Gastroesophageal sphincter (tissue), 4 donors: ENCODE measurements around the gene CTNNA3. TPM values are rescaled to one million over a fixed set of nuclear protein-coding genes. Genes with fewer than 3 reads are reported as not detected.

ENCODE experiments used
- ATAC-seq: fragments of 150-250 bp; one replicate; pipeline ENCODE4 v1.9.1; 2016; ENCODE audit warnings: mild to moderate bottlenecking, moderate library complexity
- H3K27ac ChIP-seq, 4 donors: fragments of 200-600 bp; sonication (generic) in 3 of 4; 1 replicate in 3 of 4; 2 replicates in 1 of 4; pipeline ENCODE4 v1.5.1; 2016 to 2019
- H3K27me3 ChIP-seq: fragments of 200-600 bp; sonication (generic); one replicate; pipeline ENCODE4 v1.5.1; 2019
- H3K36me3 ChIP-seq, 2 donors: fragments of 200-600 bp; sonication (generic); one replicate each; pipeline ENCODE4 v1.5.1; 2019; ENCODE audit warnings: control low read depth in 1 of 2
- H3K4me1 ChIP-seq, 3 donors: fragments of 200-600 bp; sonication (generic); 1 replicate in 2 of 3; 2 replicates in 1 of 3; pipeline ENCODE4 v1.5.1; 2016 to 2019; ENCODE audit warnings: control low read depth in 2 of 3
- H3K4me3 ChIP-seq, 2 donors: fragments of 200-600 bp; sonication (generic); one replicate each; pipeline ENCODE4 v1.5.1; 2019; ENCODE audit warnings: mild to moderate bottlenecking in 1 of 2, moderate library complexity in 1 of 2
- H3K9me3 ChIP-seq, 3 donors: fragments of 200-600 bp; sonication (generic); one replicate each; pipeline ENCODE4 v1.5.1; 2017 to 2019; ENCODE audit warnings: control low read depth in 2 of 3
- EP300 ChIP-seq: sonication (generic); formaldehyde crosslinking; IDR thresholded peaks from one replicate; pipeline ENCODE4 v1.6.1; 2017; ENCODE audit warnings: antibody characterized with exemption, mild to moderate bottlenecking
- POLR2A ChIP-seq, 2 donors: fragments of 450-650 bp; IDR thresholded peaks; one replicate each; pipeline ENCODE4 v1.6.1; 2017; ENCODE audit warnings: antibody characterized with exemption in 2 of 2, mild to moderate bottlenecking in 2 of 2, moderate library complexity in 1 of 2
- POLR2AphosphoS5 ChIP-seq: sonication (generic); formaldehyde crosslinking; IDR thresholded peaks from one replicate; pipeline ENCODE4 v1.6.1; 2017; ENCODE audit warnings: antibody characterized with exemption
- WGBS, 2 donors: methylation state at CpG; one replicate each; pipeline ENCODE4 v1.1.5; 2018; ENCODE audit warnings: low coverage in 1 of 2; 5-methylcytosine and 5-hydroxymethylcytosine counted together
- total RNA-seq, 4 donors: library from RNA; depleted of rRNA; stranded (reverse); fragments of >200 nt; gene quantifications; one replicate each; pipeline ENCODE4 v1.1.0, GENCODE V29; 2016
- TF ChIP-seq, protein P1 (sequence below), 4 experiments: fragments of 200-600 bp in 2 of 4; fragments of 450-650 bp in 2 of 4; sonication (generic) in 1 of 4; IDR thresholded peaks; one replicate each; pipeline ENCODE4 v1.5.1; 2017 to 2019; ENCODE audit warnings: antibody characterized with exemption in 4 of 4, mild to moderate bottlenecking in 2 of 4, moderate library complexity in 2 of 4

Gene CTNNA3
- total RNA-seq, 4 donors from 2014 or later = 5.1 to 22.0 (median 13.8) TPM

DNA sequence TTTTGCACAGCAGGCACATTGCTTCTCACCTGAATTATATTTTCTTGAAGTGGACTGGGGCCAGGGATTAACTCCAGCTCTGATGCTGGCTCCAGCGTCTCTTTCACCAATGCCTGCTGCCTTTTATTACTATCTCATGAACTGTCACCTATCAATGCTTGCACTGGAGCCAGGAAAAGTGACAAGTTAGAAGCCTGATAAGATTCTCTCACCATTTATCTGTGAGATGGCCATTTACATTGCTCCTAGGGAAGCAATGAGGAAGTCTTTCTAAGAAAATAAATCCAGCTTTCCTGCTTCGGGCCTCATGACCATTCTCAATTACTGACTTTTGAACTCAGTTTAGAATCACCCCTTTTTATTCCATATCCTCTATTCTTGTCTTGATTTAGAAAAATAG is 818.6 kb downstream of the CTNNA3 start:
- Histone ChIP-seq H3K4me3 (no peak overlapping the region), H3K36me3 (no peaks in the 10 kb centered on the region), H3K27me3 (no peaks in the 10 kb centered on the region), H3K4me1 (no peaks in the 10 kb centered on the region), H3K27ac (no peak overlapping the region), H3K9me3 (no peaks in the 10 kb centered on the region)
- TF ChIP-seq EP300 = no peak
- TF ChIP-seq POLR2A (IDR thresholded peaks at IDR 0.05) = no peak
- no peak for TF ChIP-seq POLR2AphosphoS5
- TF ChIP-seq, protein P1, sequence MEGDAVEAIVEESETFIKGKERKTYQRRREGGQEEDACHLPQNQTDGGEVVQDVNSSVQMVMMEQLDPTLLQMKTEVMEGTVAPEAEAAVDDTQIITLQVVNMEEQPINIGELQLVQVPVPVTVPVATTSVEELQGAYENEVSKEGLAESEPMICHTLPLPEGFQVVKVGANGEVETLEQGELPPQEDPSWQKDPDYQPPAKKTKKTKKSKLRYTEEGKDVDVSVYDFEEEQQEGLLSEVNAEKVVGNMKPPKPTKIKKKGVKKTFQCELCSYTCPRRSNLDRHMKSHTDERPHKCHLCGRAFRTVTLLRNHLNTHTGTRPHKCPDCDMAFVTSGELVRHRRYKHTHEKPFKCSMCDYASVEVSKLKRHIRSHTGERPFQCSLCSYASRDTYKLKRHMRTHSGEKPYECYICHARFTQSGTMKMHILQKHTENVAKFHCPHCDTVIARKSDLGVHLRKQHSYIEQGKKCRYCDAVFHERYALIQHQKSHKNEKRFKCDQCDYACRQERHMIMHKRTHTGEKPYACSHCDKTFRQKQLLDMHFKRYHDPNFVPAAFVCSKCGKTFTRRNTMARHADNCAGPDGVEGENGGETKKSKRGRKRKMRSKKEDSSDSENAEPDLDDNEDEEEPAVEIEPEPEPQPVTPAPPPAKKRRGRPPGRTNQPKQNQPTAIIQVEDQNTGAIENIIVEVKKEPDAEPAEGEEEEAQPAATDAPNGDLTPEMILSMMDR (IDR thresholded peaks at IDR 0.05) = no peak
- whole genome bisulfite sequencing, 2 donors = 62 to 68% methylated on average over 2 of the region's 2 CpGs
- ATAC-seq = no peak

- no peaks in the 10 kb centered on the region for H3K36me3 ChIP-seq
- H3K27me3 ChIP-seq = no peaks in the 10 kb centered on the region
- H3K9me3 ChIP-seq = no peaks in the 10 kb centered on the region
- no peaks in the 10 kb centered on the region for H3K4me1 ChIP-seq
- H3K4me3 ChIP-seq = no peak overlapping the region
- TF ChIP-seq POLR2AphosphoS5 (no peak), POLR2A (IDR thresholded peaks at IDR 0.05) (no peak), EP300 (no peak)
- TF ChIP-seq, protein P1 (IDR thresholded peaks at IDR 0.05) = no peak
- no peak overlapping the region for H3K27ac ChIP-seq
- ATAC-seq = no peak
Observed at GRCh38 chr10:66869635-66870034, 826.4 kb downstream of the CTNNA3 start.

DNA sequence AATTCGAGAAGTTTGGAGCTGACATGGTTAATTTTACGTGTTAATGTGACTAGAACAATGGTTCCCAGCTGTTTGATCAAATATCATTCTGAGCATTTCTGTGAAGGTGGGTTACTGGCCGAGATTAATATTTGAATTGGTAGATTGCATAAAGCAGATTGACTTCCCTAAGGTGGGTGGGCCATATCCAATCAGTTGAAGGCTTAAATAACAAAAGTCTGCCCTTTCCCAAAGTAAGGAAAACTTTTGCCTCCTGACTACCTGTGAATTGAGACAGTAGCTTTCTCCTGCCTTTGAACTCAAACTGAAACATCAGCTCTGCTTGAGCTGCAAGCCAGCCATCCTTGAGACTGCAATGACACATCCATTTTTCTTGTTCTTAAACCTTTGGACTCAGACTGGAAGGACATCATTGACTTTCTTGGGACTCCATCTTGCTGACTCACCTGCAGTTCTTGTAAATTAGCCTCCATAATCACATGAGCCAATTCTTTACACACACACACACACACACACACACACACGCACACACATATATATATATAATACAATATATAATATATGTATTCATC is 833.2 kb downstream of the CTNNA3 start:
- Histone ChIP-seq H3K4me3 (no peak overlapping the region), H3K36me3 (no peaks in the 10 kb centered on the region), H3K4me1 (no peaks in the 10 kb centered on the region), H3K27me3 (no peaks in the 10 kb centered on the region), H3K27ac (no peak overlapping the region), H3K9me3 (no peaks in the 10 kb centered on the region)
- no peak for ATAC-seq
- WGBS, 2 donors = 79 to 85% methylated on average over 4 of the region's 4 CpGs
- no peak for TF ChIP-seq POLR2A (IDR thresholded peaks at IDR 0.05)
- TF ChIP-seq EP300 = no peak
- TF ChIP-seq POLR2AphosphoS5 = no peak
- TF ChIP-seq, protein P1 (IDR thresholded peaks at IDR 0.05) = no peak

DNA sequence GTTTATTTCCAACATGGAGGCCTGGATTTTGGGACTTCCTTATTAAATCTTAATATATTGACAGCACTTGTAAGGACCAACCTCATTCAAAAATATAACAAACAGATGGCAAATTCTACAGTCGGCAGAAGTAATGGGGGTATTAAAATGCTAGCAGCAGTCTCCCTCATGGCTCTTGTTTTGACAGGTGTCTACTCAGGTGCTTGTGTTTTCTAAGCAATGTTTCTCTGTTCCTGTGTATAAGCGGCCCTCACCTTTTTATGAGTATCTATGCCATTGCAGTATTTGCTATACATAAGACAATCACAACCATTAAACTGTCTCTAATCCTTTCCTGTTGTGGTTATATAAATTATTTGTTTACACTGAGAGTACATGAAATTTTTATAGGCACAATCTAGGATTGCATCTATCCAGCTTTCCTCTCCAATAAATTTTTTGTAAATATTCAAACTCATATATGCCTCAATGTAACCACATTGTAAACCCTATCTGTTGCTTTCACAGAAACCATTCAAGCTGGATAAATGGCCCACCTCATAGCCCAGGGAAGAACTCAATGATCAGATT is 835.5 kb downstream of the CTNNA3 start:
- no peak overlapping the region for H3K4me3 ChIP-seq
- no peaks in the 10 kb centered on the region for H3K9me3 ChIP-seq
- H3K27me3 ChIP-seq = no peaks in the 10 kb centered on the region
- no peak for ATAC-seq
- WGBS, 2 donors = 42 to 50% methylated on average over 2 of the region's 2 CpGs
- no peak for TF ChIP-seq EP300
- TF ChIP-seq, protein P1 (IDR thresholded peaks at IDR 0.05) = no peak
- no peak for TF ChIP-seq POLR2AphosphoS5
- no peak for TF ChIP-seq POLR2A (IDR thresholded peaks at IDR 0.05)
- no peaks in the 10 kb centered on the region for H3K36me3 ChIP-seq
- no peaks in the 10 kb centered on the region for H3K4me1 ChIP-seq
- H3K27ac ChIP-seq = no peak overlapping the region

GRCh38 chr10:66852811-66853210 is 843.2 kb downstream of the CTNNA3 start:
- TF ChIP-seq, protein P1 (IDR thresholded peaks at IDR 0.05) = no peak
- TF ChIP-seq POLR2AphosphoS5 = no peak
- TF ChIP-seq POLR2A (IDR thresholded peaks at IDR 0.05) = no peak
- TF ChIP-seq EP300 = no peak
- Histone ChIP-seq H3K9me3 (no peaks in the 10 kb centered on the region), H3K4me3 (no peak overlapping the region), H3K4me1 (no peaks in the 10 kb centered on the region), H3K27me3 (no peaks in the 10 kb centered on the region), H3K27ac (no peak overlapping the region), H3K36me3 (no peaks in the 10 kb centered on the region)
- 74 to 75% methylated on average over 1 of the region's 1 CpG for WGBS, 2 donors
- no peak for ATAC-seq
